Fibroblast of lung (primary cell): ENCODE results near the gene GALNT17. TPM values are rescaled to one million over a fixed set of nuclear protein-coding genes. Genes with fewer than 3 reads are reported as not detected.

Experiments used
- DNase-seq, 2 donors: peaks; one replicate each; pipeline versions ENCODE4 v3.0.0 to v3.0.0-alpha.2; 2010; ENCODE audit warnings: low read depth in 2 of 2
- H2AFZ ChIP-seq: 2 replicates; pipeline ENCODE4 v1.5.1; 2012; ENCODE audit warnings: low read length, control low read depth, inconsistent platforms
- H3K27ac ChIP-seq: 2 replicates; pipeline ENCODE4 v1.5.1; 2011; ENCODE audit warnings: low read length, control low read depth; ENCODE audit not compliant: insufficient read depth
- H3K27me3 ChIP-seq: 2 replicates; pipeline ENCODE4 v1.5.1; 2011; ENCODE audit warnings: mild to moderate bottlenecking, low read length; ENCODE audit not compliant: control insufficient read depth, insufficient read depth
- H3K36me3 ChIP-seq: 2 replicates; pipeline ENCODE4 v1.5.1; 2011; ENCODE audit warnings: low read length; ENCODE audit not compliant: control insufficient read depth, insufficient read depth
- H3K4me1 ChIP-seq: 2 replicates; pipeline ENCODE4 v1.5.1; 2011; ENCODE audit warnings: low read length; ENCODE audit not compliant: control insufficient read depth, insufficient read depth; ENCODE audit errors: extremely low read depth
- H3K4me2 ChIP-seq: 2 replicates; pipeline ENCODE4 v1.5.1; 2011; ENCODE audit warnings: low read length, control low read depth; ENCODE audit not compliant: insufficient read depth; ENCODE audit errors: extremely low read depth
- H3K4me3 ChIP-seq, 4 experiments: fragments of 200-600 bp in 1 of 4; sonication (generic) in 1 of 4; replicated peaks in 1 of 4; 2 replicates each; pipeline ENCODE4 v1.5.1; 2011 to 2016; ENCODE audit warnings: low read length in 4 of 4, low read depth in 3 of 4, mild to moderate bottlenecking in 3 of 4, control low read depth in 2 of 4, inconsistent platforms in 1 of 4, mixed read lengths in 1 of 4; ENCODE audit not compliant: insufficient read depth in 1 of 4; ENCODE audit errors: control extremely low read depth in 1 of 4
- H3K79me2 ChIP-seq: 2 replicates; pipeline ENCODE4 v1.5.1; 2012; ENCODE audit warnings: mild to moderate bottlenecking, low read length, inconsistent platforms; ENCODE audit not compliant: control insufficient read depth, insufficient read depth
- H3K9ac ChIP-seq: 2 replicates; pipeline ENCODE4 v1.5.1; 2011; ENCODE audit warnings: mild to moderate bottlenecking, low read length, control low read depth; ENCODE audit not compliant: insufficient read depth
- H3K9me3 ChIP-seq: 2 replicates; pipeline ENCODE4 v1.5.1; 2012; ENCODE audit warnings: low read depth, low read length; ENCODE audit not compliant: control insufficient read depth, insufficient read depth
- H4K20me1 ChIP-seq: 2 replicates; pipeline ENCODE4 v1.5.1; 2011; ENCODE audit warnings: low read length; ENCODE audit not compliant: control insufficient read depth, insufficient read depth; ENCODE audit errors: extremely low read depth
- EZH2 ChIP-seq: IDR thresholded peaks from 2 replicates; pipeline ENCODE4 v1.5.1; 2012; ENCODE audit warnings: low read length, control low read depth, mild to moderate bottlenecking; ENCODE audit errors: missing control alignments
- polyA plus RNA-seq, 2 donors: library from polyadenylated mRNA; depleted of rRNA in 1 of 2; stranded (reverse) in 1 of 2; unstranded in 1 of 2; fragments of >200 nt; gene quantifications; 2 replicates each; pipeline ENCODE4 v1.2.1, GENCODE V29; 2011 to 2012; ENCODE audit warnings: missing spikeins in 1 of 2
- total RNA-seq: library from RNA; depleted of rRNA; stranded (reverse); fragments of >200 nt; gene quantifications from 2 replicates; pipeline ENCODE4 v1.2.1, GENCODE V29; 2014
- TF ChIP-seq, protein P1 (sequence below), 2 donors: IDR thresholded peaks in 1 of 2; conservative IDR thresholded peaks in 1 of 2; 1 replicate in 1 of 2; 2 replicates in 1 of 2; pipeline ENCODE4 v1.5.1; 2011 to 2012; ENCODE audit warnings: low read length in 2 of 2, control low read depth in 1 of 2, inconsistent platforms in 1 of 2, low read depth in 1 of 2, mild to moderate bottlenecking in 1 of 2

GALNT17 gene
- total and polyA plus RNA-seq, 2 donors (not counting 1 experiment from before 2014, with no cell fraction given) = under 0.01 TPM; not detected in 1

DNA sequence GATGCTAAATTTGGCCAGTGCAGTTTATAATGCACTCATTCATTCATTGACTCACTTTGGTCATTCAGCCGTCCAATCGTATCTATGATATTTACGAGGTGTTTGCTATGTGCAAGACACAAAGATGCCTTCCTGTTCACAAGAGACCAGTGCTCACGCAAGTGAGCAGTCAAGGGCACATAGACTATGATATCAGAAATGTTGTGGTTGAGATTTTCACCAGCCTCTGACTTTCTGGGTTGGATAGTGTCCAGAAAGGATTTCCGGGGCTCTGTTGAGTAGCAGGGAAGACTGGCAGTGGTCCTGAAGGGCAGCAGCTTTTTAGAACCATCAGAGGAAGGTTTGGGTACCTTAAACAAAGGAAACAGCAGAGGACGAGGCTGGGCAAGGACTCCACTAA, 191.8 kb downstream of the GALNT17 start:
- H3K79me2 ChIP-seq = no peaks in the 10 kb centered on the region
- DNase-seq = peak in 1 of 2 donors; percentile 17
- H3K27me3 ChIP-seq = no peaks in the 10 kb centered on the region
- H3K36me3 ChIP-seq = no peaks in the 10 kb centered on the region
- H4K20me1 ChIP-seq = no peaks in the 10 kb centered on the region
- no peak overlapping the region for H3K27ac ChIP-seq
- H3K9me3 ChIP-seq = no peaks in the 10 kb centered on the region
- no peak overlapping the region for H2AFZ ChIP-seq
- H3K4me3 ChIP-seq = no peak overlapping the region
- no peak overlapping the region for H3K9ac ChIP-seq
- no peak overlapping the region for H3K4me2 ChIP-seq
- H3K4me1 ChIP-seq = no peaks in the 10 kb centered on the region
- no peak for TF ChIP-seq EZH2

DNA sequence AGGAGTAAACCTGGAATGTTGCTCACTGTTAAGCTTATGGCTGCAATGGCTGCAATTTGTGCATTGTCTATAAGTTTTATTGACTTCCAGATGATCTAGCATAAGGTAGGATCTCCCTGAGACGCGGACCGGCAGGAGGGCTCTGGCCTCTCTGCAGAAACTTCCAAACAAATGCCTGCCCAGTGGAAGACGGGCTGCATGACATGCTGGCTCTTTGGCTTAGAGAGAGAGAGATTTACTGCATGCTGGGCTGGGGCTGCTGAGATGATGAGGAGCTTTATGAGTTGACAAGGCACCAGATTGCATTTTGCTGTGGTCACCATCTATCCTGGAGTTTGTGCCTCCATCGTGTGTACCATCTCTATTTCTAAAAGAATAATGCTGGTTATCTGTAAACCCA, 193.2 kb downstream of the GALNT17 start:
- Histone ChIP-seq H3K4me1 (no peaks in the 10 kb centered on the region), H3K79me2 (no peaks in the 10 kb centered on the region), H3K36me3 (no peaks in the 10 kb centered on the region), H4K20me1 (no peaks in the 10 kb centered on the region), H3K27ac (no peak overlapping the region), H3K9ac (no peak overlapping the region), H3K4me2 (no peak overlapping the region), H3K4me3 (no peak overlapping the region), H3K27me3 (no peaks in the 10 kb centered on the region), H3K9me3 (no peaks in the 10 kb centered on the region), H2AFZ (no peak overlapping the region)
- DNase-seq = no peak
- no peak for TF ChIP-seq EZH2
- TF ChIP-seq, protein P1, sequence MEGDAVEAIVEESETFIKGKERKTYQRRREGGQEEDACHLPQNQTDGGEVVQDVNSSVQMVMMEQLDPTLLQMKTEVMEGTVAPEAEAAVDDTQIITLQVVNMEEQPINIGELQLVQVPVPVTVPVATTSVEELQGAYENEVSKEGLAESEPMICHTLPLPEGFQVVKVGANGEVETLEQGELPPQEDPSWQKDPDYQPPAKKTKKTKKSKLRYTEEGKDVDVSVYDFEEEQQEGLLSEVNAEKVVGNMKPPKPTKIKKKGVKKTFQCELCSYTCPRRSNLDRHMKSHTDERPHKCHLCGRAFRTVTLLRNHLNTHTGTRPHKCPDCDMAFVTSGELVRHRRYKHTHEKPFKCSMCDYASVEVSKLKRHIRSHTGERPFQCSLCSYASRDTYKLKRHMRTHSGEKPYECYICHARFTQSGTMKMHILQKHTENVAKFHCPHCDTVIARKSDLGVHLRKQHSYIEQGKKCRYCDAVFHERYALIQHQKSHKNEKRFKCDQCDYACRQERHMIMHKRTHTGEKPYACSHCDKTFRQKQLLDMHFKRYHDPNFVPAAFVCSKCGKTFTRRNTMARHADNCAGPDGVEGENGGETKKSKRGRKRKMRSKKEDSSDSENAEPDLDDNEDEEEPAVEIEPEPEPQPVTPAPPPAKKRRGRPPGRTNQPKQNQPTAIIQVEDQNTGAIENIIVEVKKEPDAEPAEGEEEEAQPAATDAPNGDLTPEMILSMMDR (conservative IDR thresholded peaks at IDR 0.05 in 1 of 2, IDR thresholded peaks at IDR 0.05 in 1 of 2; ENCODE audit: low read depth in 1 of 2, low read length in 2 of 2) = no peak

DNA sequence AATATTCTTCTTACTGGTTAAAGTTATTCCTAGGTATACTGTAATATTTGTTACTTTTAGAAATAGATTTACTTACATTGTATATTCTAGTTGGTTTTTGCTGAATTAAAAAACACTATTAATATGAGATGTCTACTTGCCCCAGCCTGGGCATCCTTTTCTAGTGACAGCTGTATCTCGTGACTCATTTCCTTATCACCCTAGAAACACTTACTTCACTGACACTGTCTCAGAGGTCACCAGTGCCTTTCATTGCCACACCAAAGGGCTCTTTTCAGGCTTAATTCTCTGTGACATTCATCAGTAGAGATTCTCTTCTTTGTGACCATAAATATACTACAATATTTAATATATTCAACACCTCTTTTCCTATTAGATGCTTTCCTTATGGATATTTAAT, 194.7 kb downstream of the GALNT17 start:
- Histone ChIP-seq H3K79me2 (no peaks in the 10 kb centered on the region), H3K4me1 (no peaks in the 10 kb centered on the region), H3K4me2 (no peak overlapping the region), H4K20me1 (no peaks in the 10 kb centered on the region), H3K9me3 (no peaks in the 10 kb centered on the region), H3K36me3 (no peaks in the 10 kb centered on the region), H2AFZ (no peak overlapping the region), H3K27ac (no peak overlapping the region), H3K4me3 (no peak overlapping the region), H3K27me3 (no peaks in the 10 kb centered on the region), H3K9ac (no peak overlapping the region)
- TF ChIP-seq, protein P1 (conservative IDR thresholded peaks at IDR 0.05 in 1 of 2, IDR thresholded peaks at IDR 0.05 in 1 of 2; ENCODE audit: low read depth in 1 of 2, low read length in 2 of 2) = no peak
- TF ChIP-seq EZH2 = no peak
- no peak for DNase-seq
